Activated T-helper 1 cell treated with Interleukin-2 at 50 U/mL for 16 hours (primary cell): Measurements from ENCODE around the gene ENAH.

Experiments used
- DNase-seq: peaks from one replicate; pipeline ENCODE4 v3.0.0-alpha.2; 2020; ENCODE audit warnings: low read depth

ENAH gene

DNA sequence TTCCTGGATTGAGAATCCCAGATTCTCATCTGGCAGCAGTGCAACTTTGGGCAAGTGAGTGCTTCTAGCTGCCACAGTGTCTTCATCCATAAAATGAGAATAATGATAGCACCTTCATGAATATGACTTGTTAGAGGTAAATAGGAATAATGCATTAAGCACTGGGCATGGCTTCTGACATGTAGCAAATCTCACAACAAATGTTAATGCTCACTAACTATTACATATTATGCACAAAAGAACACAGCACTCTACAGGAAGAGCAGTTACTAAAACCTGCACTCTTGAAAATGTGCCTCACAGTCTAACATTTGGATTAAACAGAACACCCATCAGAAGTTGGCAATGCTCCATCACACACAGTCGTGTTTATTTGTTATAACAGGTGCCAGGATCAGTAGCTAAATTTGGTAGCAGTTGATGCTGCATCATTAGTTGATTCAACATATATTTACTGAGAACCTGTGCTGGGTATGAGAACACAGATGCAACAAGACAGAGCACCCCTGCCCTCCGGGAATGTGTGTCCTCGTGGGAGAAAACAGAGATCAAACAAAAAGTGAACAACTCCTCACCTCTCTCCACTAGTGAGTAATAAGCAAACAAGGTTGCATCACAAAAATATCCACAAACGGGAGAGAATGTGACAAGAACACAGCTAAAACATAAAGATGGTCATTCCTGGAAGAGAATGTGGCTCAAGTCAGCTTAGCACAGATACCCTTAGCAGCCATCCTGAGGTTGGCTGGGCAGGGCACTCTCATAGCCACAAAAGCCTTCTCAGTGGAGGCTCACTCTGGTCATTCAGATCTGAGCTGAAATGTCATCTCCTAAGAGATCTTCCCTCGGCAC, 198.9 kb downstream of the ENAH start:
- no peak for DNase-seq

DNA sequence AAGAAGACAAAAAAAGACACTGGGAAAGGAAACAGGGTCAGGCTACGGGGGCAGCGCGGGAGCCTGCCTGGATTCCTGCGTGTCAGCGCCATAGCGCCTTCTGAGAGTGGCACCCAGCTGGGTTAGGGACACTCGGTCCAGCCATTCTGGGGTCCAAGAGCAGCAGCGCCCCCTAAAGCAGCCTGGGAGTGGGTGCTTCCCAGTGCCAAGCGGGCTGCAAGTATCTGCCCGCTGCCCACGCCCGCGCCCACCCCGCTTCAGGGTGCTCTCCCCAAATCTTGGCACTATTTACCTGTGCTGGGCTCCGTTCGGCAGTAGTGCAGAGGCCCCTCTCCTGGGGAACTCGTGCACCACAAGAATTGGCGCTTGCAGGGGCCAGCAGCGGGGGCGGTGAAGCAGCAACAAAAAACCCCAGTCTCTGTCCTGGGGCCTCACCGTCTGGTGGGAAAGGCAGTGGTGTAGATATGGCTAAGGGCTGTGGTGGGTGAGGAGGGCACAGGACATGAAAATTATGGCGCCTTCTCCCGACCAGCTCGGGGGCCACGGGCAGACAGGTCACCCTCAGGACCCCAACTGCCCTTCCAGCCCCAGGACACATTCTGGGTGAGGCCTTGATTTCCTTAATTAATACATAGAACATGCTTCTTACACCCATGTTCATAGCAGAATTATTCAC, 200.9 kb downstream of the ENAH start:
- DNase-seq = no peak

DNA sequence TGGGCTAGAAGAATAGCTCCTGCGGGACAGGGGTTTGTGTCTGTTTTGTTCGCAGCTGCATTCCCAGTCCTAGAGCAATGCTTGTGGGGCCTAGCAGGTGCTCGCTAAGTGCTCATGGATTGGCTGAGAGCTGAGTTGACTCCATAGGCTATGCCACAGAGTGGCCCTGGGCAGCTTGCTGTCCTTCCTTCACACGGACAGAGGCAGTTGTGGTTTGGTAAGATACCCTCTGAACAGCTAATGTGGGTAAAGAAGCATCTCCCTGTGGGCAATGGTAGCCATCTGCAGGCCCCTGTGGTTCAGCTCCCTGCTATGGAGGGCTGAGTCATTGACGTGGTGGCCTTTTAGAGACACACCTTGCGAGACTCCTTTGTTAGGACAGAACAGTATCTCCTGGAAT, 201.6 kb downstream of the ENAH start:
- DNase-seq = no peak

DNA sequence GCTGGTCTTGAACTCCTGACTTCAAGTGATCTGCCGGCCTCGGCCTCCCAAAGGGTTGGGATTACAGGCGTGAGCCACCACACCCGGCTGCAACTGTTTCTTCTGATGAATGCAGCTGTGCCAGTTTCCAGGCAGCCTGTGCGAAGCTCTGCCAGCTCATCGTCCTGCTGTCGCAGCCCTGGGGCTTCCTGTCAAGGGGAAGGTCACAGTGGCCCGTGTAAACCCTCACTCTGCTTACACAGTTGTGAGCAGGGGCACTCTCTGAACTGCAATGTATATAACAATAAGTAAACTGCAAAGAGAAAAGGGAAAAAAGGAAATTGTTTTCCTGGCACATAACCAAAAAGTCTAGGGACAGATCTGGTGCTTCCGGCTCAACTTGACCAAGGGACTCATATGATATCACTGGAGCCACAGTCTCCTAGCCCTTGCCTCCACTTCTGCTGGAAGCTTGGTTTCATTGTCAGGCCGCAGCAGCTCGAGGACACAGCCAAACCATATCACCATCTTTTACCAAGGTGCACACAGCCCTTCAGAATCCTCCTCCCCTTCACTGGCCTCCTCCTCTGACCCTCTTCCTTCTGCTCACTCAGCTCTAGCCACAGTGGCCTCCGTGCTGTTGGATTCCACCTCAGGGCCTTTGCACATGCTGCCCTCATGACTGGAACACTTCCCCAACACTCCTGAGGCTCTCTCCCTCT, 202.3 kb downstream of the ENAH start:
- no peak for DNase-seq

DNA sequence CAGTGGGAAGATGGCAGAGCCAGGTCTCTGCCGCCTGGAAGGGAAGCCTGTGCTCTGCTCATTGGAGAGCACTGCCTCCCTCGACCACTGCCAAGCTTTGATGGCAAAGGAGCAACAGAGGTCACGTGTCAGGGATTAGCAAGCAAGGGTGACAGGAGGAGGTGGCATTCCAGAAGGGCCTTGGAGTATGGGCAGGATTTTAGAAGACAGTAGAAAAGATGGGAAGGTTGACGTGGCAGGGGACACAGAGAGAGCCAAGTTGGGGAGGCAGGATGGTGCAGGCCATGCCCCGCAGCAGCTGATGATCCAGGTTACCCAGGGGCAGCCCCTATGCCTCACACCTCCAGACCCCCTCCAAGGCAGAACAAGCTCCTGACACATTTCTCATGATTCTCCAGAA, 203.1 kb downstream of the ENAH start:
- no peak for DNase-seq

DNA sequence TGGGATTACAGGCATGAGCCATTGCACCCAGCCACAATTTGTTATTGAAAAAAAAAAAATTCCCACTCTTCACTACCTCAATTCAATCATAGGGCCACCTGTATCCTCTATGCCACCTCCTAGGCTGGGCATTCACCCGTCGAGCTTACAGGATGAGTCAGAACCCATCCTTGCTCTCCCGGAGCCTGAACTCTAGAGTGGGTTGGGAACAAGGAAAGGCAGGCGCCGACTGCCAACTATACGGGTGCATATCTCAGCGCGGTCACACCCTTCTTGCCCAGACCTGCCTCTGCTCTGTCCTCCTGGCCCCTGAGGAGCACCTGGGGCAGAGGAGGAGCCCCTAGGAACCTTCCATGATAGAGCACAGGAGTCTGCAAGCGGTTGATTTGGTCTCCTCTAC, 203.7 kb downstream of the ENAH start:
- DNase-seq = no peak

DNA sequence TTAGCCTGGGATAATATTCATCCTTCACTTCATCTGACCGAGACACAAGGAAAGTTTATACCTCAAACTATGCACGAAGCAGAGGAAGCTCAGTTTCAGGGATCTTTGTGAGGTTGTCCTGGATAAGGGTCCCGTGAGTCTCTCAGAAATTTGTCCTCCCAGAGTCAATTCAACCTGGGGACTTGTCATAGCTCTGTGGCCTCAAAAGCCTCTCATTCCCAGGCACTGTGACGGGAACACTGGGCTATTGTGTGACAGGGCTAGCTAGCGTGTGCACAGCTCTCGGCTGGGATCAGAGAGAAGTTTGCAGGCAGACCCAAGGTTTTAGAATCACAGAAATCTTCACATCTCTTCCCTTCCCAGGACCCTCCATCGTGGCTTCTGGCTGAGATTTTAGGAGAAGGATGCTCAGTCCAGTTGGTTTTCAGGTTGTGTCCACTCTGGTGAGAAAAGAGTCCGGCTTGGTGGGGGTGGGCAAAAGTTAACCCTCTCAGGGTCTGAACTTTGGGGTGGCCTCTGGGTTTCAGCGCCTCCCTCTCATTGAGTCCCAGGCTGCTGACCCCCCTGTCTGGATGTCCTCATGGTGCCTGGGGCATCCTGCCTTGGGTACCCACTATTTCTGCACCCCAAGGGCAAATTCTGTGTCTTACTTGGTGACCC, 204.6 kb downstream of the ENAH start:
- DNase-seq = no peak

DNA sequence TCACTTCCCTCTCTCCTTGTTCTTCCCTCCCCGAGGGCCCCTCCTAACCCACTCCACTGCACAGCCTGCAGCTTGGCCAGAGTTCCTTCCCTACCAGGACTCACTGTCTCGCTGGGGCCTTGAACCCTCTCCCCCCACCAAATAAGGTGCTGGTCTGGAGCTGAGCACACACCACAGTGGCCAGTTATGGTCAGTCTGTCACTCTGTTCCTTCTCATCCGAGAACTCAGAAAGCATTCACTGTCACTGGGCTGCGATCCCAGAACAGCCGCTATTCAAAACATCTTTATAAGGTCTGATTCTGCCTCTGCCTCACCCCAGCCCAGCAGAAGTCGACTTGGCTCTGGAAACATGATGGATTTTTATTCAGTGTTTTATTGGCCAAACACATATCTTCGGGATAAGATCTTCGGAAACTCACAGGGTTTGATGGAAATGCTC, 205.3 kb downstream of the ENAH start:
- no peak for DNase-seq

DNA sequence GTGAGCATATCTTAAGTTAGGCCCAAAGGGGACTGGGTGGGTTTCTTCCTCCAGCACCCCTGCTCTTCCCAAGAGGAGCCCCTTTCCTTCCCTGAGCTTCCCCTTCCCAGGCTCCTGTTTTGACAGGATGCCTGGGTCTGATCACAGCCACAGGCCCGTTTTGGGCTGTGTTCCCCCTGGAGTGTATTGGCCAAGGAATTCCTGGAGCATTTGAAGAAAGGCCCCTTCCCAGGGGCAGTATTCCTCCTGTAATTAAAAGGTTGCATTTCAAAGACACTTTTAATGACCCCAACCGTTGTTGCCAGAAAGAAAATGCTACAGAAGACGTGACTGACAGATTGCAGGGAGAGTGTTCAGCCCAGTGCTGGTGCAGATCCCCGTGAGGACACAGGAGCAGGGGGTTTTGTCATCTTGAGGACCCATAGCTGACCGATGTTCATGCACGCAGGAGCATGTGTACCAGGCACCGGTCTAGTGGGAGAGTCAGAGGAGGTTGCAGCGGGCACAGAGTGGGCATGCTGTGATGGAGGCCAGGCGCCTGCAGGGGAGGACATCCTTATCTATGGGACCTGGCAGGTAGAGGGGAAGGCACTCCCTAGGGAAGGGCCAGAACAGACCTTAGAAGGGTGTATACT, 205.8 kb downstream of the ENAH start:
- no peak for DNase-seq

DNA sequence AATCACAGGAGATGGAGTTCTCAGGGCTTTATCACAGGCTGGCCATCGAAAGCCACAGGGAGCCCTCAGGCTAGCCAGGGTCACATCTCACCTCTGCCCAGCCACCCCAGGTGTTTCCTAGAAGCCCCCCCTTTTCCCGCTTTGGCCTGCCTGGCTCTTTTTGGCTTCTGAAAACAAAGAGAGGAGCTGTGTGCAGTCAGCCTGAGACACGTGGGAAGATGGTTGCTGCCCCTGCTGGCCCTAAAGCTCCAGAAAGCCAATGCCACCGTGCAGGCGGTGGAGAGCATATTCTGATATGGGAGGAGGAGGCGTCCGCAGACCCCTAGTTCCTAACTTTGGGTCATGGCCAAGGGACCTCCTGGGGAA, 206.3 kb downstream of the ENAH start:
- no peak for DNase-seq

DNA sequence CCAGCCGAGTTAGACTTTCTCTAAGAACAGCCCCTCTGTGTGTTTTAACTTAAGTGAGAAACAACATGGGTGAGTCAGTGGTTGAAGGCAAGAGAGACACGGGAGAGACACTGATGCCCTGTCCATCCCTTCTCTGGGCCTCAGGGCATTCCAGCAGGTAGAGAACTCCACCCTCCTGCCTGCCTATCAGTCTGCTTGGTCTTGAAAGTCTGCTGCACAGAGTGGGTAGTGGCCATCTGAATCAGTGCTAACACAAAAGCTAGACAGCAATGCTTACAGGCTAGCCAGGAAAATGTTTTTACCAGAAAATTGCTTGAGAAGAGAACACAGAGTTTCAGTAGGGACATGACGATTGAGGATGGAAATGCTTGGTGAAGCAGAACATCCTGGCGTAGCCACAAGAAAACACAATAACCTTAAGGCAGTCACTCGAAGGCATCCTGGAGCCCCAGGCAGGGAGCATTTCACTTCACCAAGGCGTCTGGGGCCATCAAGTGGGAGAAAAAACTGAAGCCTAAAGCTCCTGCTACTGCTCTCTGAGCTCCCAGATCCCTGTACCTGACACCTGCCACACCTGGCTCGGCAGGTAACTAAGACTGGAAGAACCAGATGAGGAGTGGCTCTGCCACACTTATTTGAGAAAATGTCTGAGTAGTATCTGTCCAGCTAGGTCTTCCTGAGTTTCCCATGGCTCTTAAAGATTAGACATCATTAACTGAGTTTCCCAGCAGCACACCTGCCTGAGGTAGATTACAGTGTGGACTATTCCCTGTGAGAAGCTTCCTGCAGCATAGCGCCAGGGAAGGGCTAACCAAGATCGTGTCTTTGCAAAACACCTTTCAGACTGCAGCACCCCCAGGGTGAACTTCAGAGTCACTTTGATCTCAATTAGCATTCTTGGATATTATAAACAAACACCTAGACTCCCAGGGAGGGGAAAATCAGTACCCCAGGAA, 207.0 kb downstream of the ENAH start:
- no peak for DNase-seq

DNA sequence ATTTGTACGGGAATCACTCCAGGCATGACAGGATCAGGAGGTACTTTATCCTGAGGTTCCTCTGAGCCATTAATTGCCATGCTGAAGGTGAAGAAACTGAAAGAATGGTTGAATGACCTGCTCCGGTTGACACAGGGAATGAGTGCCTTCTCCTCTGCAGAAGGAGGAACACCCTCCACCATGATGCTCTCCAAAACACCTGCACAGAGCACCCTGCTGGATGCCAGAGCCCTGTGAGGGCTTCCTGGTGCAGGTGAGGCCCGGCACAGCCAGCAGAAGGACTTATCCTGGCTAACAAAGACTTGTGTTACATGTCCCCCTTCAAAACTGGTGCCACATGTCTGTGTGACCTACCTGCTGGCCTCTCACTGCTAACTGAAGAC, 210.8 kb downstream of the ENAH start:
- DNase-seq = no peak

DNA sequence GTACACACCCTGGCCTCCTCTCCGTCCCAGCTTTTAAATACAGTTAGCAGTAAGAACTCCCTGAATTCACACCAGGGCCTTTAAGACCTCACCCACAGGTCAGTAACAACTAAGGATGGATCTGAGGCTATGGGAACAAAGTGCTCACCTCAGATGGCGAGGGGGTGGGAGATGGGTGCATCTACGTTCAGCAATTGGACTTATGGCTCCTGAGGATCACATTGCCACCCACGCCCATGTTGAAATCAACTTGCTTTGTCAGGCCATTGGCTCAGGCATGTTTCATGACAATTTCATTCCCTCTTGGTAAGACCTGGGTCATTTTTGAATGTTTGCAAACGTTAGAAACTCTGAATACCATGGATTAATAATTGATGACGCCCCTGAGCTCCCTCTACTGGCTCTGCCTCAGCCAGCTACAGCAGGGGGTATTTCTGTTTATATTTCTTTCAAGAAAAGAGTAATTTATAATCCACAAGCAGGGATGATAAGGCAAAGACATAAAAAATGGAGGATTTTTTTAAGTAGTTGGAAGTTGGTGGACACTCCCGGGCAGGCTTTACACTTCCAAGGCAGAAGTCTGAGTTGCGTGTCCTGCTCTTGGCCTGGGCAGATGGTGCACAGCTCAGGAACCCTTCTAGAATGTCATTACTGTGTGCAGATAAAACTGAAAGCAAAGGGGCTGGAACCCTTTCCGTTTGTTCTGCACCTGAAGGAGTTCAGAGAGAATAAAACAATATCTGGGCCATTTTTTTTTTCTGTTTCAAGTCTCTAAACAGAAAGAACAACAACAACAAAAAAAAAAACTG, 211.4 kb downstream of the ENAH start:
- no peak for DNase-seq

DNA sequence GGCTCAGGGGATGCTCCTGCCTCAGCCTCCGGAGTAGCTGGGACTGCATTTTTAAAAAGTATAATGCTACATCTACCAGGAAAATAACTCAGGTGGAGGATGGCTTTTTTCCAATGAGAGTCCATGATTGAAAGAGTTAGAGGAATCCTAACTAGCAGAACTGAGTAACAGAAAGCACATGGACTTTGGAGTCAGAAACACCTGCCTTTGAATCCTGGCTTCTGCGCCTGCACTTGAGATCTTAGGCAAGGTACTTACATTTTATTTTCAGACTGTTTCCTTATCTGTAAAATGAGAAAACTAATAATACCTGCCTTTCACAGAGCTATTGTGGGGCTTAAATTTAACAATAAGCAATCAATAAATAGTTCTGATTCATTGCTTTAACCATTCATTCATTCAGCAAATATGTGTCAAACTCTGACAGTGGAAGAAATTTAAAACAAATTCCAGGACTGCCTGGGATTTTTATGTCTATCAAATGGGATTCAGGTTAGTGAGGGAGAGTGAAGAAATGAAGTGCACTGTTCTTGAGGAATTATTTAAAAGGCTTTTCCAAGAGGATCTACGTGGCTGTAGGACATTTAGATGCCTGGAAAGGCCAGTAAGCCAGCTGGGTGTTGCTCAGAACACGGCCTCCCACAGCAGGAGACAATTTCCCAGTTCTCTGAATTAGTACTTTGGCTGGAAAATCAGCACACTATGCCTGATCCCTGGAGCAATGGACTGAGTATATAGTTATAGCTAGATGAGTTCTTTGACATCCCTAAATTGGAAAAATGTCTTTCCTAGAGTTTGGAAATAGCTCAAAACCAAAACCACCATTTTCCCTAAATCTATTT, 212.3 kb downstream of the ENAH start:
- no peak for DNase-seq

DNA sequence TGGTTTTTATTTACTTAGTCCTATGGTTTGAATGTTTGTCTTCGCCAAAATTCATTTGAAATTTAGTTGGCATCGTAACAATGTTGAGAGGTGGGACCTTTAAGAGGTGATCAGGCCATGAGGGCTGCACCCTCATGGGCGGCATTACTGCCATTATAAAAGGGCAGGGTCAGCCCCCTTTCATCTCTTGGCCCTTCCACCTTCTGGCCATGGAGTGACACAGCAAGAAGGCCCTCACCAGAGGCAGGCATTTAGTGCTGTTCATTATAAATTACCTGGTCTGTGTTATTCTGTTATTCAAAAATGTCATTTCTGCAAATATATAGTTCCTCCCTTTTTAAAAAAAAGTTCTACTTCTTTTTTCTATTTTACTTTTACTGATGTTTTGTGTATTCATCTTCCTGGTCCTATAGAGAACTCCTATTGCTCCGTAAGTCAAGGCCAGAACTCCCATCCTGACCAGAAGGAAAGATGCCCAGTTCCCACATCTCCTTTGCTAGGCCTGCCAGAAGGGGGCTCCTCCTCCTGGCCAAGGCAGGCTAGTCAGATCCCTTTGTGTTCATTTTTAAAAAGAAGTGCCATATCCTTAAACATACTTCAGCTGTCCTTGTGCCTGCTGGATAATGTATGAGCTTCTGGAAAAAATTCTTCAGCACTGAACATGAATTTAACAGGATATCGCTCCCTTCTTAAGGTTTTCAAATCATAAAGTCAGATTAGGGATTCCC, 215.0 kb downstream of the ENAH start:
- DNase-seq = no peak
